ENCODE results near the gene CEP57L1.

DNA sequence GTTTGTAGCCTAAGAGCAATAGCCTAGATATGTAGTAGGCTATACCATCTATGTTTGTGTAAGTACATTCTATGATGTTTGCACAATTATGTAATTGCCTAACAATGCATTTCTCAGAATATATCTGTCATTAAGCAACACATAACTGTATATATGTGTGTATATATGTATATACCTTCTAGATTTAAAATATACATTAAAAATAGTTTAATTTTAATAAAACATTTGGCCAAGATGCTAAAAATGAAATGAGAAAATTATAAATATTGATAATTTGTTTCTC, 21.2 kb upstream of the CEP57L1 start:
- TF ChIP-seq, protein P1, sequence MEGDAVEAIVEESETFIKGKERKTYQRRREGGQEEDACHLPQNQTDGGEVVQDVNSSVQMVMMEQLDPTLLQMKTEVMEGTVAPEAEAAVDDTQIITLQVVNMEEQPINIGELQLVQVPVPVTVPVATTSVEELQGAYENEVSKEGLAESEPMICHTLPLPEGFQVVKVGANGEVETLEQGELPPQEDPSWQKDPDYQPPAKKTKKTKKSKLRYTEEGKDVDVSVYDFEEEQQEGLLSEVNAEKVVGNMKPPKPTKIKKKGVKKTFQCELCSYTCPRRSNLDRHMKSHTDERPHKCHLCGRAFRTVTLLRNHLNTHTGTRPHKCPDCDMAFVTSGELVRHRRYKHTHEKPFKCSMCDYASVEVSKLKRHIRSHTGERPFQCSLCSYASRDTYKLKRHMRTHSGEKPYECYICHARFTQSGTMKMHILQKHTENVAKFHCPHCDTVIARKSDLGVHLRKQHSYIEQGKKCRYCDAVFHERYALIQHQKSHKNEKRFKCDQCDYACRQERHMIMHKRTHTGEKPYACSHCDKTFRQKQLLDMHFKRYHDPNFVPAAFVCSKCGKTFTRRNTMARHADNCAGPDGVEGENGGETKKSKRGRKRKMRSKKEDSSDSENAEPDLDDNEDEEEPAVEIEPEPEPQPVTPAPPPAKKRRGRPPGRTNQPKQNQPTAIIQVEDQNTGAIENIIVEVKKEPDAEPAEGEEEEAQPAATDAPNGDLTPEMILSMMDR (IDR thresholded peaks at IDR 0.05; ENCODE audit: low read depth, low read length), result no peak
- no peak for TF ChIP-seq POLR2A (IDR thresholded peaks at IDR 0.05; ENCODE audit: extremely low read depth, insufficient read length)
- TF ChIP-seq, protein P2, sequence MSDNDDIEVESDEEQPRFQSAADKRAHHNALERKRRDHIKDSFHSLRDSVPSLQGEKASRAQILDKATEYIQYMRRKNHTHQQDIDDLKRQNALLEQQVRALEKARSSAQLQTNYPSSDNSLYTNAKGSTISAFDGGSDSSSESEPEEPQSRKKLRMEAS (IDR thresholded peaks at IDR 0.05; ENCODE audit: low read depth, low read length), result no peak
